Activated CD8-positive, alpha-beta memory T cell treated with anti-CD3 and anti-CD28 coated beads for 4 hours (primary cell): ENCODE results near the gene DCLRE1B.

Experiments used
- DNase-seq, 2 donors: peaks; one replicate each; pipeline ENCODE4 v3.0.0-alpha.2; 2020; ENCODE audit warnings: low read depth in 2 of 2

Gene DCLRE1B

DNA sequence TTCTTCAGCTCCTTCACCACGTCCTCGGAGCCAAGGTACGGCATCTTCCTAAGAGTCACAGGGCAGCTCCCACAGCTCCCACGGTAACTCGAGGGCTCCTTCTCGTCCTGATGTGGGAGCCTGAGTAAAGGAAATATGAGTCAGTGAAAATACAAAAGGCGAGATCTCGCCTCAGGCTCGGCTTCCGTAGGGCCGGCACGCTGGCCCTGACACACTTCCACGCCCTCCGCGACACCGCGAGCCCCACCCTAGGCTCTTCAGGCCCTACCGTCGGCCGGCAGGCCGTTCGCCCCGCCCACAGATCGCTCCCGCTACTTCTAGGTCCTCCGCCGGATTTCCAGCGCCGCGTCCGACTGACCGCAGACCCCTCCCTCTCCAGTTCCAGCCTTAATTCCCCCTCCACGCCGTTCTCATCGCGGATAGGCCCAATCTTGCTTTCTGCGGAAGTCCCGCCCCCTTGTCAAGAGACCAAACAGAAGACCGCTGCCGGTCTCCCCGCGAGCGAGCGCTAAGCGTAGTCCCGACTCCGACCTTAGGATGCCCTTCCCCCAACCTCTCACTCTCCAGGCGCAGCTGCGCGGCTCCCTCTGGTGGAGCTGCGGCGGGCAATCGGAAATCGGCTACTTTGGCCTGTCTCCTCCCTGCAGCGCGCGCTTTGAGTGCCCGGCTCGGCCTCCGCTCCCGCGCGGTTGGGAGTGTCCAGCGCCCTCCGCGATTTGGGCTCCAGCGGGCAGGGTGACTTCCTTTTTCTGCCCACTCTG is at the start of gene DCLRE1B, which contains the start of gene AP4B1:
TSS of gene DCLRE1B (plus strand) at position 653 of the 761 bp plus-strand sequence. CDS start 261 bp downstream, outside the sequence.
TSS of gene AP4B1 (minus strand) at position 126 of the 761 bp plus-strand sequence. CDS start at position 44, 82 bp downstream.
- DNase-seq: peak; percentile 88 to 96

- no peak for DNase-seq
Measured at GRCh38 chr1:113855630-113856400, 49.3 kb upstream of the DCLRE1B start.

- no peak for DNase-seq
Measured at GRCh38 chr1:113856401-113856790, 48.7 kb upstream of the DCLRE1B start.

GRCh38 chr1:113857776-113858175 is 47.4 kb upstream of the DCLRE1B start:
- DNase-seq: no peak

GRCh38 chr1:113858418-113858817 is 46.7 kb upstream of the DCLRE1B start:
- DNase-seq: no peak

- no peak for DNase-seq
Measured at GRCh38 chr1:113858982-113859381, 46.1 kb upstream of the DCLRE1B start.

- DNase-seq: no peak
Measured at GRCh38 chr1:113859478-113860175, 45.5 kb upstream of the DCLRE1B start.

DNA sequence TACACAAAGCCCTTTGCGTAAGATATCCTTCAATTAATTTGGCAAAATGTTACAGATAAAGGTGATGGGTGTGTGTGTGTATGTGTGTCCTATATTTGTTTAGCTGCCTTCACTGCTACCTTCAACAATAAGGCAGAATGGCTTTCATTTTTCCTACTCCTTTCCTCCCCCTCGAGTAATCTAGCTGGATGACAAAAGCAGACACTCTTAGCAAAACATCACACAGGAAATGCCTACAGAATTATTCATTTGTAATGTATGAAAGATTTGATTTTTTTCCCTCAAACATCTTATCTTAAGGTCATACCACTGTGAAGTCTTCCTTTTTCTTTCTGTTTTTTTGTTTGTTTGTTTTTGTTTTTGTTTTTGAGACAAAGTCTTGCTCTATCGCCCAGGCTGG is 44.2 kb upstream of the DCLRE1B start:
- DNase-seq: no peak

- no peak for DNase-seq
Measured at GRCh38 chr1:113861641-113862040, 43.5 kb upstream of the DCLRE1B start.

- DNase-seq: no peak
Measured at GRCh38 chr1:113868387-113869083, 36.6 kb upstream of the DCLRE1B start.

- DNase-seq: no peak
Measured at GRCh38 chr1:113870778-113871177, 34.3 kb upstream of the DCLRE1B start.

DNA sequence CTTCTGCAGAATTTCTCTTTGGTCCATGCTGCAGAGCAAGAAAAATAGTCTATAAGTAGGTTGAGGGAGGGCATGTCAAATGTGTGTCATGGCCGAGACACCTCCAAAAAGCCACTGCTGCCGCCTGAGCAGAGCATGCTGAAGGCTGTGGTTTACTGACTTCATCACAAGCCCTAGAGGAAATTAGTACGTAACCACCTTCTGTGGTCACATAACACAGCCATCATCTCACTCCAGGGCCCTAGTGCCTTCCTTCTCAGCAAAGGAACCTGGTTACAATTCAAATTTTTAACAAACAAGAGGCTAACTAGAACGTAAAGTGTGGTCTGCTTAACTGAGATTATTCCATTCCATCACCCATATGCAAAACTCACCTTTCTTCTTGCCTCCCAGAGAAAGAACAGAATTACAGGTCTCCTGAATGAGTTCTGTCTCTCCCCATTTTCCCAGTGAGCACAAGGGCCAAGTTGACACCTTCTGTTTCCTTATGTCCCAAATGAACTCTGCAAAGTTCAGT is 33.5 kb upstream of the DCLRE1B start, which contains the start of gene PTPN22:
TSS of gene PTPN22 (minus strand) at position 116 of the 517 bp plus-strand sequence.
- DNase-seq: peak; percentile 57 to 80

GRCh38 chr1:113872219-113872935 is 32.7 kb upstream of the DCLRE1B start:
- no peak for DNase-seq

DNA sequence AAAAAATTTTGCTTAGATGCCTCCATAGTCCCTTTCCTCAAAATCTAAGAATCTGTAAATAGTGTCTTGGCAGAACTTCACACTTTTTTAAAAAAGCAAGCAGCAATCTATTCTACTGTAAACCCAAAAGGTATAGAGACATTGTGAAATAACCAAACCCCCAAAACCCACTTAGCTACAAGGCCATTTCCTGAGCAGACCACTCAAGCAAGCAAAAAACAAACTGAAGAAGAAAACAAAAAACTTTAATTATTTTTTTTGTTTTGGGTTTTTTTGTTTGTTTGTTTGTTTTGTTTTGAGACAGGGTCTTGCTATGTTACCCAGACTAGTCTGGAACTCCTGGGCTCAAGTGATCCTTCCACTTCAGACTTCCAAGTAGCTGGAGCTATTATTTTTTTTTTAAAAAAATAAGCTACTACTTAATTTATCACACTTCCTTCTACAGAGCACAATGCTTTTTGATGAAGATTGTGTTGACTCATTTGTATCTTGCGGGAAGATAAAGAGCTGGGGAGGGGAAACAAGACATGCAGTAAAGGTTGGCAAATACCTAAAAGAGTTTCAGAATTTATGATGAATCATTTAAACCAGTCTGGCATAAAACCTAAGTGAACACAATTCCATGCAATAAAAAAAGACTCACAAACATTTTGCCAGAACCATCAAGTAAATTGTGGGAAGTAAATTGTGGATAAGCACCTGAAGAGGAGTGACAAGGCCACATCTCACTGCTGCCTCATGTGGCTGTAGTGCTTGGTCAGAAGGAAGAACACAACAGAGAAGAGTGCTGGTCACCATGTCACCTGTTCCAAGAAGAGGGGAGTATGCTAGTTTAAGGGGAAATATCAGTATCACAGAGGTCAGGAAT is 30.9 kb upstream of the DCLRE1B start:
- no peak for DNase-seq

DNA sequence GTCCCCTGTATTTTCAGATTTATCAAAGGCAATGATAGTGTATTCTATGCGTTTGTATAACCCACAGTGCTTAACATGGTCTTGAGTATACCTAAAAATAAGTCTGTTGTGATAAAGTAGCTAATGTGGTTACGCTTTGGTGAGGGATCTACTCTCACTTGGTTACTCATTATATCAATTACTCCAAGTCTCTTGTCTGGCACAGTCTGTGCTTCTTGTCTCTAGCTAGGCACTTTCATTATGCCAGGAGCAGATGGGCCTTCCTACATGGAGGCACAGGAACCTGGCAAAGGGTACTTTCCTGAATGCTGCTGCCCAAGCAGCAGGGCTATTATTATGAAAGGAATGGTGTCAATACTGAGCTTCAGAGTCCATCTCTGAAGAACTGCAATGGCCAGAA is 29.4 kb upstream of the DCLRE1B start:
- DNase-seq: no peak

DNA sequence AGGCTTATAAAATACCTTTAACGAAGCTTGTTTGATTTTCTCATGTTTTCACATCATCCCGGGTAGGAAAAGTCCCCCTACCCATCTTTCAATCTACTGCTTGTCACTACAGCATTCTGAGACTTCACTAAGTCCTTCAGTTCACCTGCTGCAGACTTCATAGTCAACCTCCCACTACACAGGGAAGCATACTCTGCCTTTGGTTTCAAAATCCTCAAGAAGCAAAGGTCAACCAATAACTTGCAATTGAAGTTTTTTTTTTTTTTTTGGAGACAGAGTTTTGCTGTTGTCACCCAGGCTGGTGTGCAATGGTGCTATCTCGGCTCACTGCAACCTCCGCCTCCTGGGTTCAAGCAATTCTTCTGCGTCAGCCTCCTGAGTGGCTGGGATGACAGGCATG is 28.9 kb upstream of the DCLRE1B start:
- DNase-seq: no peak

- no peak for DNase-seq
Measured at GRCh38 chr1:113879739-113880038, 25.4 kb upstream of the DCLRE1B start.

GRCh38 chr1:113881661-113882060 is 23.5 kb upstream of the DCLRE1B start:
- no peak for DNase-seq

DNA sequence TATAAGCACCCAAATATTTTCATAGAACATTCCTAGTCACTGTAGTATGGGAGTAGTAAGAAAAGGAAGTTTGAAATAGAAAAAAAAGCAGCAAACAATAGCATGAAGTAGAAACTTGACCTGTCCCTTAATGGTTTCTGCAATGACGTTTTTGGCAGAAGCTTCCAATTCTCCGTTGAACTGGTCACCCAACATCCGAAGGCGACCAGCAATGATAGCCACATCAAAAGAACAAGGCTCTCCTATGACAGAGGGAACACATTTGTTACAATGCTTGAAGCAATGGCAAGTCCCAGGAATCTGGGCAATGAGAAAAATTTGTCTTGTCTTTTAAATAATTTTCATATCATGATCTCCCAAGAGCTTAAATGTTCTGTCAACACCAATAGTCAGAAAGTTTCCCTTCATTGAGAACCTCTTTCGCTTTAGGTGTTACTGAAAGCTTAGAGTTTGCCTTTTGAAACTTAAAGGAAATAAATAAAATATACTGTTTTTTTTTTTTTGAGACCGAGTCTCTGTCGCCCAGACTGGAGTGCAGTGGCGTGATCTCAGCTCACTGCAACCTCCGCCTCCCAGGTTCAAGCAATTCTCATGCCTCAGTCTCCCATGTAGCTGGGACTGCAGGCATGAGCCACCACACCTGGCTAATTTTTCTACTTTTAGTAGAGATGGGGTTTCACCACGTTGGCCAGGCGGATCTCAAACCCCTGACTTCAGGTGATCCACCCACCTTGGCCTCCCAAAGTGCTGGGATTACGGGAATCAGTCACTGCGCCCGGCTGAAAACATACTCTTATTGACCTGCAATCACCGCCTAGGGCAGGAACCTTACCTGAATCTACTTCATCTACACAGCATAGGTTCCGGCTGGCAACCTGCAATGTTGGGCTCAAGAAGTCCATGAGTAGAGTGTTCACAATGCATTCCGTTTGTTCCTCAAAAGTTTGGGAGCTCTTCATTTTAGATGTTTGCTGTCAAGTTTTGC is 18.4 kb upstream of the DCLRE1B start:
- no peak for DNase-seq
